Aorta (tissue), 5 donors: ENCODE measurements around the gene ABHD12. TPM values are rescaled to one million over a fixed set of nuclear protein-coding genes. Genes with fewer than 3 reads are reported as not detected.
A peak's percentile ranks its signal among the peaks of the same experiment; 100 is the strongest.

Experiments
- ATAC-seq: fragments of 200-7000 bp; cut with Tn5 transposase; one replicate; pipeline ENCODE4 v1.9.1; 2022; ENCODE audit warnings: moderate library complexity; ENCODE audit not compliant: low FRiP score
- DNase-seq, 2 donors: peaks; one replicate each; pipeline ENCODE4 v3.0.0-alpha.2; 2020
- H3K27ac ChIP-seq, 2 donors: one replicate each; pipeline ENCODE4 v1.5.1; 2013; ENCODE audit warnings: low read length in 2 of 2, mild to moderate bottlenecking in 2 of 2, moderate library complexity in 2 of 2, control low read depth in 1 of 2, inconsistent platforms in 1 of 2, low read depth in 1 of 2
- H3K27me3 ChIP-seq, 2 donors: one replicate each; pipeline ENCODE4 v1.6.1; 2013; ENCODE audit warnings: control low read depth in 1 of 2, low read length in 1 of 2, mild to moderate bottlenecking in 1 of 2, moderate library complexity in 1 of 2; ENCODE audit not compliant: insufficient read depth in 2 of 2, control insufficient read depth in 1 of 2
- H3K36me3 ChIP-seq, 2 donors: one replicate each; pipeline ENCODE4 v1.6.1; 2013; ENCODE audit warnings: control low read depth in 1 of 2, low read length in 1 of 2, mild to moderate bottlenecking in 1 of 2; ENCODE audit not compliant: insufficient read depth in 2 of 2, control insufficient read depth in 1 of 2
- H3K4me1 ChIP-seq, 2 donors: one replicate each; pipeline ENCODE4 v1.6.1; 2013; ENCODE audit warnings: low read length in 2 of 2, control low read depth in 1 of 2, mild to moderate bottlenecking in 1 of 2, moderate library complexity in 1 of 2; ENCODE audit not compliant: insufficient read depth in 2 of 2, control insufficient read depth in 1 of 2
- H3K4me3 ChIP-seq, 2 donors: one replicate each; pipeline ENCODE4 v1.5.1; 2013; ENCODE audit warnings: low read length in 2 of 2, control low read depth in 1 of 2, mild to moderate bottlenecking in 1 of 2
- H3K9me3 ChIP-seq: one replicate; pipeline ENCODE4 v1.6.1; 2013; ENCODE audit warnings: mild to moderate bottlenecking, low read length; ENCODE audit not compliant: control insufficient read depth
- WGBS, 2 donors: extraction: QIAGEN DNeasy Blood & Tissue Kit; methylation state at CpG; one replicate each; pipeline ENCODE4 v1.1.7; 2013; 5-methylcytosine and 5-hydroxymethylcytosine counted together
- intact Hi-C, 2 donors: fragments of 100-400 bp; cut with DNase I; formaldehyde crosslinking; loops; one replicate each; pipeline versions ENCODE4 v1.14.2 to v1.15.0; 2022
- polyA plus RNA-seq, 2 donors: library from polyadenylated mRNA; stranded (reverse); fragments of 200-250 nt; gene quantifications; one replicate each; pipeline ENCODE4 v1.2.3, GENCODE V29; 2013
- total RNA-seq, 2 donors: library from RNA; stranded (reverse); fragmentation: NEBNext Ultra II Directional; extraction: Animal tissue kit (Norgen Biotek cat#: 25700); gene quantifications; one replicate each; pipeline ENCODE4 v1.2.1, GENCODE V29; 2021
- donor health status: healthy with polysubstance abuse.
- donor health status: Bipolar disorder and iron deficiency.
- donor health status: DM: no; HTN: no; CAD: no.
- donor health status: DM: no; HTN: no; CAD: no.
- donor health status: DM: yes; HTN: yes; CAD: no.

The ABHD12 gene
- total and polyA plus RNA-seq, 4 donors, result 26.2 to 32.3 (median 29.1) TPM

GRCh38 chr20:25277051-25277801 lies 113.4 kb downstream of the ABHD12 start:
- DNase-seq (peak; percentile 26 to 72), ATAC-seq (no peak)
- Histone ChIP-seq H3K9me3 (no peaks in the 10 kb centered on the region), H3K27me3 (no peaks in the 10 kb centered on the region), H3K4me3 (no peak overlapping the region), H3K36me3 (peaks cover 3 to 16% of the 10 kb centered on the region in 2 donors), H3K27ac (no peak overlapping the region), H3K4me1 (no peaks in the 10 kb centered on the region)
- intact Hi-C loops, result no loop called here
- 67 to 72% methylated on average over 24 of the region's 24 CpGs for WGBS, 2 donors

DNA sequence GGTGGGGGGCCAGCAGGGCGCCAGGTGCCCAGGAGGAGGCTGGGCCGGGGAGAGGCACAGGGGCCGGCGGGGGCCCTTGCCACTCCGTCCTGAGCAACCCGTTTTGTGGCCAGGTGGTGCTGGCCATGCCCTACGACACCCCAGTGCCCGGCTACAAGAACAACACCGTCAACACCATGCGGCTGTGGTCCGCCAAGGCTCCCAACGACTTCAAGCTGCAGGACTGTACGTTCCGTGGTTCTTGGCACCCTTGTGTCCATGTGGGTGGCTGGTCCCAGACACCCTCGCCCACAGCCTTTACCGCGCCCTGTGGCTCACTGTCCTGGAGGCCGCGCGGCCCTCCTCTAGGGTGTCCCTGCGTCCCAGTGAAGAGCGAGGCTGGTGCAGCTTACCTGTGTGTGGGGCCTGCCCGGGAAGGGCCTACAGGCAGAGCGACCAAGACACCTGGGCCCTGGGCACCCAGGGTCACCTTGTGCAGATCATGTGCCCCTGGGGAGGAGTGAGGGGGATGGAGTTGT lies 114.0 kb downstream of the ABHD12 start:
- Histone ChIP-seq H3K4me3 (no peak overlapping the region), H3K4me1 (no peaks in the 10 kb centered on the region), H3K9me3 (no peaks in the 10 kb centered on the region), H3K36me3 (peaks cover 3 to 19% of the 10 kb centered on the region in 2 donors), H3K27ac (no peak overlapping the region), H3K27me3 (no peaks in the 10 kb centered on the region)
- ATAC-seq (no peak), DNase-seq (peak; percentile 37 to 68)
- 89 to 93% methylated on average over 23 to 24 of the region's 24 CpGs for WGBS, 2 donors
- intact Hi-C loops, result no loop called here

- H3K4me1 ChIP-seq, result no peaks in the 10 kb centered on the region
These were observed 114.7 kb downstream of the ABHD12 start for GRCh38 chr20:25275813-25276532.

GRCh38 chr20:25274891-25275812 lies 115.5 kb downstream of the ABHD12 start:
- H3K36me3 ChIP-seq, result peaks cover 3 to 12% of the 10 kb centered on the region in 2 donors
- no peak overlapping the region for H3K4me3 ChIP-seq
- DNase-seq (peak; percentile 41 to 56), ATAC-seq (peak; percentile 28)
- intact Hi-C loops, result no loop called here
- H3K27ac ChIP-seq, result no peak overlapping the region
- no peaks in the 10 kb centered on the region for H3K4me1 ChIP-seq
- H3K27me3 ChIP-seq, result no peaks in the 10 kb centered on the region
- H3K9me3 ChIP-seq, result no peaks in the 10 kb centered on the region
- 89 to 91% methylated on average over 32 of the region's 32 CpGs for WGBS, 2 donors

More at GRCh38 chr20:25275813-25276532, 114.7 kb downstream of the ABHD12 start:
- peaks cover 3 to 18% of the 10 kb centered on the region in 2 donors for H3K36me3 ChIP-seq
- ATAC-seq (no peak), DNase-seq (peak; percentile 42 to 65)
- no peak overlapping the region for H3K27ac ChIP-seq
- intact Hi-C loops, result no loop called here
- WGBS, 2 donors, result 93 to 95% methylated on average over 20 of the region's 20 CpGs
- H3K4me3 ChIP-seq, result no peak overlapping the region
- H3K9me3 ChIP-seq, result no peaks in the 10 kb centered on the region
- no peaks in the 10 kb centered on the region for H3K27me3 ChIP-seq

GRCh38 chr20:25274481-25274880 lies 116.2 kb downstream of the ABHD12 start:
- peaks cover 7 to 13% of the 10 kb centered on the region in 2 donors for H3K36me3 ChIP-seq
- ATAC-seq, result no peak
- no peaks in the 10 kb centered on the region for H3K9me3 ChIP-seq
- no peak overlapping the region for H3K27ac ChIP-seq
- H3K4me1 ChIP-seq, result no peaks in the 10 kb centered on the region
- DNase-seq, result peak; percentile 29 to 67
- intact Hi-C loops, result no loop called here
- no peaks in the 10 kb centered on the region for H3K27me3 ChIP-seq
- 92 to 95% methylated on average over 20 of the region's 20 CpGs for WGBS, 2 donors
- H3K4me3 ChIP-seq, result no peak overlapping the region

- H3K36me3 ChIP-seq, result peaks cover 9 to 13% of the 10 kb centered on the region in 2 donors
- H3K27me3 ChIP-seq, result no peaks in the 10 kb centered on the region
- ATAC-seq (no peak), DNase-seq (peak; percentile 46 to 62)
- H3K4me3 ChIP-seq, result no peak overlapping the region
- WGBS, 2 donors, result 80 to 83% methylated on average over 20 of the region's 20 CpGs
- H3K9me3 ChIP-seq, result no peaks in the 10 kb centered on the region
- H3K4me1 ChIP-seq, result no peaks in the 10 kb centered on the region
- H3K27ac ChIP-seq, result no peak overlapping the region
- intact Hi-C loops, result no loop called here
These were observed 116.9 kb downstream of the ABHD12 start for GRCh38 chr20:25273541-25274358.

- H3K27me3 ChIP-seq, result no peaks in the 10 kb centered on the region
- H3K27ac ChIP-seq, result no peak overlapping the region
- DNase-seq (peak in 1 of 2 donors; percentile 30), ATAC-seq (no peak)
- H3K4me1 ChIP-seq, result no peaks in the 10 kb centered on the region
- 76 to 79% methylated on average over 10 of the region's 10 CpGs for WGBS, 2 donors
- no peak overlapping the region for H3K4me3 ChIP-seq
- intact Hi-C loops, result no loop called here
- peaks cover 9 to 13% of the 10 kb centered on the region in 2 donors for H3K36me3 ChIP-seq
- H3K9me3 ChIP-seq, result no peaks in the 10 kb centered on the region
These were observed 117.6 kb downstream of the ABHD12 start for GRCh38 chr20:25273046-25273445.
